HCT116 (cell line): ENCODE measurements around the gene RGS11. TPM values are rescaled to one million over a fixed set of nuclear protein-coding genes. Genes with fewer than 3 reads are reported as not detected.

Experiments
- ATAC-seq: fragments of 200-7000 bp; cut with Tn5 transposase; 2 replicates; pipeline ENCODE4 v1.9.1; 2020; ENCODE audit warnings: mild to moderate bottlenecking, moderate library complexity
- BruUV-seq: library from RNA; stranded (reverse); fragments of 400-500 nt; replicated peaks from 2 replicates; lab custom pipeline; 2021; lab: Mats Ljungman, UMichigan
- CTCF ChIA-PET: fragments of 300-600 bp; sonication (Branson Sonifier 250); formaldehyde crosslinking; loops from one replicate; lab custom pipeline; 2021; ENCODE audit warnings: antibody characterized with exemption; lab: Charles Lee
- POLR2A ChIA-PET: fragments of 300-600, 350-600 bp; sonication (Branson Sonifier 250); formaldehyde crosslinking; loops from one replicate; lab custom pipeline; 2021; ENCODE audit warnings: antibody characterized with exemption; lab: Charles Lee
- RAD21 ChIA-PET, 2 experiments: fragments of 300-600 bp; sonication (Branson Sonifier 250); formaldehyde crosslinking; loops; one replicate each; lab custom pipeline; 2023; ENCODE audit warnings: low total read pairs in 2 of 2; ENCODE audit not compliant: uncharacterized antibody in 2 of 2, unreplicated experiment in 2 of 2, low non-redundant PET in 1 of 2; lab: Charles Lee
- DNase-seq: peaks from one replicate; pipeline ENCODE4 v3.0.0-alpha.2; 2010; ENCODE audit warnings: low read depth, low spot score
- H2AFZ ChIP-seq: fragments of 200-600 bp; shearing (Covaris generic), sonication (generic); 2 replicates; pipeline ENCODE4 v1.6.1; 2017; ENCODE audit warnings: low read depth, mixed run types, mixed read lengths, antibody characterized with exemption, low read length; ENCODE audit not compliant: poor library complexity, severe bottlenecking
- H3K27ac ChIP-seq: 2 replicates; pipeline ENCODE4 v1.5.1; 2012; ENCODE audit warnings: low read depth, low read length
- H3K27me3 ChIP-seq: fragments of 200-600 bp; sonication (generic); 2 replicates; pipeline ENCODE4 v1.6.1; 2016; ENCODE audit warnings: mixed run types, low read length, mixed read lengths; ENCODE audit not compliant: insufficient read depth
- H3K36me3 ChIP-seq, 2 experiments: fragments of 200-500 bp in 1 of 2; fragments of 200-600 bp in 1 of 2; sonication (Bioruptor generic) in 1 of 2; sonication (generic) in 1 of 2; 2 replicates each; pipeline versions ENCODE4 v1.5.1 to v1.6.1; 2014 to 2016; ENCODE audit warnings: low read length in 2 of 2, inconsistent platforms in 1 of 2, mixed read lengths in 1 of 2, mixed run types in 1 of 2; ENCODE audit not compliant: insufficient read depth in 2 of 2, control insufficient read depth in 1 of 2
- H3K4me1 ChIP-seq, 2 experiments: fragments of 200-600 bp in 1 of 2; sonication (generic) in 1 of 2; 2 replicates each; pipeline versions ENCODE4 v1.5.1 to v1.6.1; 2012 to 2017; ENCODE audit warnings: low read length in 2 of 2, inconsistent platforms in 1 of 2, mild to moderate bottlenecking in 1 of 2, mixed read lengths in 1 of 2, mixed run types in 1 of 2, moderate library complexity in 1 of 2; ENCODE audit not compliant: insufficient read depth in 2 of 2, control insufficient read depth in 1 of 2
- H3K4me2 ChIP-seq: fragments of 200-600 bp; sonication (generic); 2 replicates; pipeline ENCODE4 v1.6.1; 2017; ENCODE audit warnings: mixed run types, low read length, mixed read lengths
- H3K4me3 ChIP-seq, 2 experiments: fragments of 200-600 bp in 1 of 2; sonication (generic) in 1 of 2; replicated peaks in 1 of 2; 2 replicates each; pipeline ENCODE4 v1.5.1; 2011 to 2016; ENCODE audit warnings: low read length in 2 of 2, control low read depth in 1 of 2, low read depth in 1 of 2, mild to moderate bottlenecking in 1 of 2, mixed read lengths in 1 of 2, mixed run types in 1 of 2
- H3K79me2 ChIP-seq: fragments of 200-600 bp; sonication (generic); 2 replicates; pipeline ENCODE4 v1.6.1; 2017; ENCODE audit warnings: mild to moderate bottlenecking, mixed run types, low read length, moderate library complexity, mixed read lengths; ENCODE audit not compliant: insufficient read depth
- H3K9ac ChIP-seq: fragments of 200-600 bp; sonication (generic); 2 replicates; pipeline ENCODE4 v1.6.1; 2016; ENCODE audit warnings: low read length, mixed read lengths
- H3K9me2 ChIP-seq: fragments of 200-600 bp; sonication (generic), shearing (Covaris generic); 2 replicates; pipeline ENCODE4 v1.6.1; 2017; ENCODE audit warnings: mixed run types, mild to moderate bottlenecking, moderate library complexity; ENCODE audit not compliant: insufficient read depth
- H3K9me3 ChIP-seq, 2 experiments: fragments of 200-500 bp in 1 of 2; fragments of 200-600 bp in 1 of 2; sonication (Bioruptor generic) in 1 of 2; sonication (generic) in 1 of 2; 2 replicates each; pipeline ENCODE4 v1.6.1; 2014 to 2017; ENCODE audit warnings: low read length in 2 of 2, mixed read lengths in 2 of 2, inconsistent platforms in 1 of 2, low read depth in 1 of 2, mild to moderate bottlenecking in 1 of 2, mixed run types in 1 of 2, moderate library complexity in 1 of 2; ENCODE audit not compliant: control insufficient read depth in 1 of 2, insufficient read depth in 1 of 2
- H4K20me1 ChIP-seq: fragments of 200-600 bp; sonication (generic), shearing (Covaris generic); 2 replicates; pipeline ENCODE4 v1.6.1; 2017; ENCODE audit warnings: mixed run types, mild to moderate bottlenecking, moderate library complexity; ENCODE audit not compliant: insufficient read depth
- CBX3 ChIP-seq: IDR thresholded peaks from 2 replicates; pipeline ENCODE4 v1.6.1; 2012; ENCODE audit warnings: low read depth
- ELF1 ChIP-seq: IDR thresholded peaks from 2 replicates; pipeline ENCODE4 v1.6.1; 2012; ENCODE audit warnings: low read depth, borderline replicate concordance
- FOSL1 ChIP-seq: IDR thresholded peaks from 2 replicates; pipeline ENCODE4 v1.6.1; 2012; ENCODE audit warnings: low read depth
- JUND ChIP-seq: IDR thresholded peaks from 2 replicates; pipeline ENCODE4 v1.6.1; 2012
- TCF7L2 ChIP-seq: IDR thresholded peaks from 2 replicates; pipeline ENCODE4 v1.7.0; 2011; ENCODE audit warnings: borderline replicate concordance, inconsistent platforms; ENCODE audit not compliant: insufficient read depth, insufficient read length; ENCODE audit errors: extremely low read depth
- YY1 ChIP-seq: IDR thresholded peaks from 2 replicates; pipeline ENCODE4 v1.6.1; 2011; ENCODE audit warnings: low read length, low read depth, moderate library complexity, mild to moderate bottlenecking; ENCODE audit not compliant: insufficient replicate concordance; ENCODE audit errors: extremely low read depth
- intact Hi-C: fragments of 100-400 bp; cut with micrococcal nuclease; formaldehyde crosslinking; loops from 2 replicates; pipeline ENCODE4 v1.10.0; 2022
- total RNA-seq: library from RNA; stranded (reverse); gene quantifications from one replicate; pipeline ENCODE4 v1.2.1, GENCODE V29; 2021; ENCODE audit not compliant: unreplicated experiment
- TF ChIP-seq, protein P1 (sequence below), 3 experiments: fragments of 200-600 bp in 1 of 3; sonication (generic) in 1 of 3; IDR thresholded peaks in 2 of 3; conservative IDR thresholded peaks in 1 of 3; 2 replicates each; pipeline ENCODE4 v1.5.1; 2012 to 2017; ENCODE audit warnings: low read depth in 2 of 3, low read length in 2 of 3, antibody characterized with exemption in 1 of 3, borderline replicate concordance in 1 of 3, control low read depth in 1 of 3, mild to moderate bottlenecking in 1 of 3, mixed read lengths in 1 of 3, mixed run types in 1 of 3, moderate library complexity in 1 of 3; ENCODE audit not compliant: insufficient read depth in 1 of 3
- TF ChIP-seq, protein P2 (sequence below): IDR thresholded peaks from 2 replicates; pipeline ENCODE4 v1.6.1; 2012

The RGS11 gene
- total RNA-seq, 1 experiment from 2014 or later = not detected

DNA sequence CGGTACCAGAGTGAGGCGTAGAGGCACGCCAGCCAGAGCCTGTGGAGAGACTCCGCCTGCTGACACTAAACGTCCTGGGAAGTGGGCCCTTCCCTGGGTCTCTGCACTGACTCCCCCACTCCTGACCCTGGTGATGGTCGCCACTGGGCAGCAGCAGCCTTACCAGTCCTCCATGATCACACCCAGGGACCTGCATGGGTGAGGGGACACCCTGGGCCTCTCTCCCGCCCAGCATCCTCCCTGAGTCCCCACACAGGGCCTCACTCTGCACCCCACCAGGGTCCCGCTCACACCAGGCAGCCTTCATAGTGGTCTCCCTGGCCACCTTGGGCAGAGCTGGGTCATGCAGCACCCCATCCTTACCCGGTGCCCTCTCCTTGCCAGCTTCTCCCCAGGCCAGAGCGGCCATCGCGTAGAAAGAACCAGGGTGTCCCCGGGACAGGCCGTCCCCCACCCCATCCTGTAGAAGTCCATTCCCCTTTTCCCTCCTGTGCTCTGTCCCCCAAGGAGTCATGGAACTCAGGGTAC lies 10.7 kb downstream of the RGS11 start:
- H3K27me3 ChIP-seq = no peaks in the 10 kb centered on the region
- no peak for DNase-seq
- H3K9me2 ChIP-seq = no peaks in the 10 kb centered on the region
- H3K36me3 ChIP-seq = no peaks in the 10 kb centered on the region
- CTCF ChIA-PET = no interaction called here
- no peaks in the 10 kb centered on the region for H3K4me1 ChIP-seq
- H2AFZ ChIP-seq = no peak overlapping the region
- H3K27ac ChIP-seq = no peak overlapping the region
- POLR2A ChIA-PET = no interaction called here
- RAD21 ChIA-PET = no interaction called here
- TF ChIP-seq ELF1 (no peak), CBX3 (no peak), YY1 (no peak), FOSL1 (no peak), TCF7L2 (no peak), JUND (no peak)
- TF ChIP-seq, protein P1, sequence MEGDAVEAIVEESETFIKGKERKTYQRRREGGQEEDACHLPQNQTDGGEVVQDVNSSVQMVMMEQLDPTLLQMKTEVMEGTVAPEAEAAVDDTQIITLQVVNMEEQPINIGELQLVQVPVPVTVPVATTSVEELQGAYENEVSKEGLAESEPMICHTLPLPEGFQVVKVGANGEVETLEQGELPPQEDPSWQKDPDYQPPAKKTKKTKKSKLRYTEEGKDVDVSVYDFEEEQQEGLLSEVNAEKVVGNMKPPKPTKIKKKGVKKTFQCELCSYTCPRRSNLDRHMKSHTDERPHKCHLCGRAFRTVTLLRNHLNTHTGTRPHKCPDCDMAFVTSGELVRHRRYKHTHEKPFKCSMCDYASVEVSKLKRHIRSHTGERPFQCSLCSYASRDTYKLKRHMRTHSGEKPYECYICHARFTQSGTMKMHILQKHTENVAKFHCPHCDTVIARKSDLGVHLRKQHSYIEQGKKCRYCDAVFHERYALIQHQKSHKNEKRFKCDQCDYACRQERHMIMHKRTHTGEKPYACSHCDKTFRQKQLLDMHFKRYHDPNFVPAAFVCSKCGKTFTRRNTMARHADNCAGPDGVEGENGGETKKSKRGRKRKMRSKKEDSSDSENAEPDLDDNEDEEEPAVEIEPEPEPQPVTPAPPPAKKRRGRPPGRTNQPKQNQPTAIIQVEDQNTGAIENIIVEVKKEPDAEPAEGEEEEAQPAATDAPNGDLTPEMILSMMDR (IDR thresholded peaks at IDR 0.05 in 2 of 3, conservative IDR thresholded peaks at IDR 0.05 in 1 of 3; ENCODE audit: borderline replicate concordance in 1 of 3, insufficient read depth in 1 of 3, low read depth in 2 of 3, low read length in 2 of 3) = no peak
- TF ChIP-seq, protein P2, sequence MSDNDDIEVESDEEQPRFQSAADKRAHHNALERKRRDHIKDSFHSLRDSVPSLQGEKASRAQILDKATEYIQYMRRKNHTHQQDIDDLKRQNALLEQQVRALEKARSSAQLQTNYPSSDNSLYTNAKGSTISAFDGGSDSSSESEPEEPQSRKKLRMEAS = no peak
- TF ChIP-seq, all 23 proteins: peak for 0
- no peaks in the 10 kb centered on the region for H3K9me3 ChIP-seq
- BruUV-seq = no TSS peak
- intact Hi-C loops = no loop called here
- ATAC-seq = no peak
- no peaks in the 10 kb centered on the region for H3K79me2 ChIP-seq
- H3K4me3 ChIP-seq = no peak overlapping the region
- no peak overlapping the region for H3K4me2 ChIP-seq
- H4K20me1 ChIP-seq = no peaks in the 10 kb centered on the region
- H3K9ac ChIP-seq = no peak overlapping the region
